Epidermal melanocyte (primary cell): ENCODE measurements around the gene CHRD.

Source experiments
- DNase-seq: peaks from one replicate; pipeline ENCODE4 v3.0.0; 2011; ENCODE audit warnings: low spot score; ENCODE audit not compliant: insufficient read length

CHRD gene

DNA sequence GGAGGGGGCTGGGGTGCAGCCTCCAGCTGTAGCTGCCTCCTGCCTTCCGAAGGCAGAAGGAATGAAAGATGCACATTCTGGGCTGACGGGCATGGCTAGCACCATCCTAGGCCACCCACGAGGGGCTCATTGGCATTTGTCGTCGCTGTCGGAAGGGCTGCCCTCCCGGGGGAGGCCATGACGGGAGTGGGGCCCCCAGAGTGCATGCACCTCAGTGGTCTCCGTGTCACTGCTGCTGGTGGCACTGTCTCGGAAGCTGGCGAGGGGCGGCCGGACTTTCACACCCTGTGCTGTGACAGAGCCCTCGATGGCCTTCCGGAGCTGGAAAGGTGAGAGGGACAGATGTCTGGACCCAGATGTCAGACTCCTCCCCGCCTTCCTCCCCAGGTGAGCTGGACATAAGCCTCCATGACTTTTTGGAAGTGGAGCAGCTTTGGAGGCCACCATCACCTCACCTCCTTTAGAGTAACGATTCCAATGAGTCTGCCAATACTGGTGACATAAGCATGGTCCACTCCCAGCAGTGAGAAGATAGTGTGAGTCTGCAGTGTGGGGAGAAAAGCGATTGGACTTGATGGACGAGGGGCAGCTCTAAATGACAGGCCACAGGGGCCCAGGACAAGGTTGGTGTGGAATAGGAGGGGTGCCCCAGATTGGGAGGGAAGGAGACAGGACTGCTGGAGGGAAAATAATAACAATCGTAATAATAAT, 33.2 kb upstream of the CHRD start:
- no peak for DNase-seq

DNA sequence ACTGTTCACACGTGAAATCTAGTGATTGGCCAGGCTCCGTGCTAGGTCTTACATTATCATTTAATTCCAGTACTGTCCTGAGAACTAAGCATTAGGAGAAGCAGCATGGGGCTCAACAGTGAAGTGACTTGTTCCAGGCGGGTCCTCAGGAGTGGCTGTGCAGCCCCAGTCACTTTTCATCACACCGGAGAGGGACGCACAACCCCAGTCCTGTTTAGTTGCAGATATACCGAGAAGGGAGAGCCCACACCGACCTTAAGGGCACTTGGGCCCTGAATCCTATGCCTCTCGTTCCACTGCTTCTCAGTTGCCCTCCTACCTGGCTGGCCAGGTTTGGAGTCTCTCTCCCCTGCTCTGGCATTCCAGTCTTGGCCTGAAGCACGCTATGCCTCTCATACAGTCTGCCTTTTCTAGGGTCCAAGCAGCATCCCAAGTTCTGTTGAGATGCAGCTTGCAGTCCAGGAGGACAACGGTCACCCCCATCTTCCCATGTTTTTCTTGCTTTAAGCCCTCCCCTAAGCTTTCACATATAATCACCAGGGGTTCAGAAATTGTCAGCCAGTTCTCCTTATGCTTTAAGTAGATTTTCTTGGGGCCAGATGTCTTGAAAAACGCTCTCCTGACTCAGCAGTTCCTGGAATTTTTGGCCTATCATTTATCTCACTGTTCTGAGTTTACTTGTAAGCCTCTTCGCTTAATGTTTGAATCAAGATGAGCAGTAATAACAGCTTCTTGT, 32.4 kb upstream of the CHRD start:
- no peak for DNase-seq

DNA sequence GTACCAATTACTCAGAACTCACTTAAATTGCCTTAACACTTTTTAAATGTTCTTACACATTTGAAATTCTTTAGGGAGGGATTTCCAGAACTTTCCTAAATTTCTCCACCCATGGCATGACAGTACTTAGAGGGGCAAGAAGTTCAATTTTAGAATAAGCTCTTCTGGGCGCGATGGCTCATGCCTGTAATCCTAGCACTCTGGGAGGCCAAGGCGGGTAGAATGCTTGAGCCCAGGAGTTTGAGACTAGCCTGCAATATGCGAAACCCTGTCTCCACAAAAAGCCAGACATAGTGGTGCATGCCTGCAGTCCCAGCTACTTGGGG, 31.8 kb upstream of the CHRD start:
- no peak for DNase-seq

DNA sequence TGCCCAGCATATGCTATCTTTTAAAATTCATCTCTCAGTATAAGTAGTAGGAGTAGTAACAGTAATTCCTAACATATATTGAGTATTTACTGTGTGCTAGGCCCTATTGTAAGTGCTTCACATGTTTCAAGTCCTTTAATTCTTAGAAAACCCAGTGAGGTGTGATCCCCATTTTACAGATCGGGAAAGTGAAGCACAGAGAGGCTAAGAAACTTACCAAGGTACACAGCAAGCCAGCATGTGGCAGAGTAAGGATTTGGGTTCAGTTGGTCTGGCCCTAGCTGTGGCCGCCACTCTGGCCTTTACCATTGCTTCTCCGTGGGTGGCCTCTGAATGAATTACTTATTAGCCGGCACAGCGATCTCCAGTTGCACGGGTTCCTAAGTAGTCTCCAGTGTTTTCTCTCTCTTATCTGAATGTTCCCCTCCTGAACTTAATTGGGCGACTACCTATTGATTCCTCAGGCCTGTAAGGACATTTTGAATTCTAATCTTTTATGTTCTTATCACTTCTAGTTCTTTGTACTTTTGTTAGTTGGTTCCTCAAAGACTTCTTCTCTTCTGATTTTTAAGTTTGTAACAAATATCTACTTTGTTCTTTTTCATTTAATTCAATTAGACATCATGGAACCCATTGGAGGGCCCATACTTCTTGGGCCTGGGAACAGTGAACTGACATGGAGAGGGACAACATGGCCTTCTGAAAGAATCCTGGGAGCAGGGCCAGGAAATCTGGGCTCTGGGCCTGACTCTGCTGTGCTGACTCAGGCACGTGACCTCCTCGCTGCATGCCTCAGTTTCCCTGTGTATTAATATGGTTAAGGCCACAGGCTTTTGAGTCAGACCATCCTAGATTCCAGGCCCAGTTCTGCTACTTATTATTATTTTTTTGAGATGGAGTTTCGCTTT, 30.0 kb upstream of the CHRD start:
- DNase-seq, result no peak

DNA sequence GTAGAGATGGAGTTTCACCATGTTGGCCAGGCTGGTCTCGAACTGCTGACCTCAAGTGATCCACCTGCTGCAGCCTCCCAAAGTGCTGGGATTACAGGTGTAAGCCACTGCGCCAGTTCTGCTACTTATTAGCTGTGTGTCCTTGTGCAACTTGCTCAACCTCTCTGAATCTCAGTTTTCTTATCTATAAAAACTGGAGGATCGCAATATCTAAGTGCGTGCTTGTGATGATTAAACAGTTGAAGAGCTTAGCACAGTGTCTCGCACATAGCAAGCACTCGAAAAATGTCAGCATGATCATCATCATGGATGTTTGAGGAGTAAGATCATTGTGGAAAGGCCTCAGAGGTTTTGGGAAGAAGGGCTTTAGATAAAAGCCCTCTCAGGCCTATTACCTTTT, 29.2 kb upstream of the CHRD start:
- no peak for DNase-seq

DNA sequence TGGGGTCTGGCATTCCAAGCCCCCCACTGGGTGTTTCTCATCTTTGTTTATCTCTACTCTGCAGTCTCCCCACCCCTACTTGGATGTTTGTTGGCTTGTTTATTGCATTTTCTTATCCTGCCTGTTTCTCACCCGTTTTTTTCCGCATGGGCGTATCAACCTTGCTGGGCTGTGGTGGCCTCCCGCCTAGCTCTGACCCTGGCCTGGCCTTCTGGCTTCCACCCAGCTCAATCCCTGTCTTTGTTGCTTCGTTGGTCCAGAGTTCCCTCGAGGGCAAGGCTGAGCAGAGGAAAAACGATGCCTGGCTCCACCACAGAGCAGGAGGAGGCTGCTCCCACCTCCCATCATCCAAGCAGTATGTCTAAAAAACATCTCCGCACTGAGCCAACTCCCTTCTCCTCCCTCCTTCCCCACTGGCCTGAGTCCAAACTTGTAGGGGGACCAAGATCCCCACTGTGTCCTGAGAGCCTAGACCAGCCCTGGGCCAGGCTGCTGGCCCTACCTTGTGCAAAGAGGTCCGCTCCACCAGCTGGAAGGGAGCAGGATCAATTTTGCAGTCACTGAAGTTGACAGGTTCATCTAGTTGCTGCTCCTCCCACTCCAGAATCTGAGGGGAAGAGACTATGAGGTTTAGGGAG, 28.2 kb upstream of the CHRD start:
- DNase-seq, result no peak

DNA sequence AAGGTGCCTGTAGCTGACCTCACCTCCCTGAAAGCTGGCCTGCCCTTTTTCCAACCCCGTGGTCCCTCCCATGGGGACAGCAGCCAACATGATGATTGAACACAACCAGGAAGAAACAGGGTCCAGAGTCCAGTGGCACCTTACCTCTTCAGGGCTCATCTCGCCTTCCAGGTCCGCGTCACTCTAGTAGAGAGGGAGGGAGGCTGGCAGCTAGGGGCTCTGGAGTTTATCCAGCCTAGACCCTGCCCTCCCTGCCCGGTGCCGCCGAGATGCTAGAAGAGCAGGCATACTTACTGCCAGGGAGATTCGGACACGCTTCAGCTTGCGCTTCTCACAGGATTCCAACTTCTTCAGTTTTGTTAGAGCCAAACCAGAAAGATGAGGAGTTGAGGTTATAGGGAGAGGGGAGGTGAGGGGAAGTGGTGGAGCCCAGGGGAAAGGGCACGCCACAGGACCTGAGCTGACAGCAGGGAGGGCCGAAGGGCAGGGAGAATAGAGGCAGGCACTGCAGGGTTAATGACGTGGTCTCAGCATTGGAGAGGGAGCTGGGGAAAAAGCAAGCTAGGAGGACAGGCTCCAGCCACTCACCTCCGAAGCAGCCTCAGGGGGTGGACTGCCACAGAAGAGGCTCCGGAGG, 27.6 kb upstream of the CHRD start:
- no peak for DNase-seq

DNA sequence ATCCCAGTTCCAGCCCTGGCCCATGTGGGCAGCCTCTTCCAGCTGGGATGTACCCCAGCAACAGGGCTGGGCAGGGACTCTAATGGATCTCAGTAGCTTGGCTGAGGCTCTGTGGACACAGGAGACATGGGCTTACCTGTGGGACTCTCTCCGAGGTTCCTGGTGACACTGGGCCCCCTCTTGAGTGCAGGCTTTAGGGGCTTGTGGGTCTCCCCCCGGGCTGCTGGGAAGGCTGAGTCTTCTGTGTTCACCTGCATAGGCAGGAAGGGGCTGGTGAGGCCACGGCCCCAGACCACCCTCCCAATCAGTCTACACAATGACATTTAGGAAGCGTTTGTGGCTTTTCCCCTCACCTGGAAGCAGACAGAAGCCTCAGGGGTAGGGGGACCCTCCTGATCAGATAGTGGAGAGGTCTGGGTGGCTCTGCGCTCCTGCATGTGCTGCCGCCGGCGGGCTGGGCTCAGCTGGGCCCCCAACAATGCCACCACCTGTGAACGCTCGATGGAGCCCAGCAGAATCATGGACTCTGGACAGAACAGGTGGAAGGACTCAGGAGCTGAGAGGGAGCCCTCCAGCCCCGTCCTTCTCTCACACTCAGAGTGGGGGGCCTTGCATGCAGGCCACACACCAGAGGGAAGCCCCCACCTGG, 26.8 kb upstream of the CHRD start:
- DNase-seq, result no peak

DNA sequence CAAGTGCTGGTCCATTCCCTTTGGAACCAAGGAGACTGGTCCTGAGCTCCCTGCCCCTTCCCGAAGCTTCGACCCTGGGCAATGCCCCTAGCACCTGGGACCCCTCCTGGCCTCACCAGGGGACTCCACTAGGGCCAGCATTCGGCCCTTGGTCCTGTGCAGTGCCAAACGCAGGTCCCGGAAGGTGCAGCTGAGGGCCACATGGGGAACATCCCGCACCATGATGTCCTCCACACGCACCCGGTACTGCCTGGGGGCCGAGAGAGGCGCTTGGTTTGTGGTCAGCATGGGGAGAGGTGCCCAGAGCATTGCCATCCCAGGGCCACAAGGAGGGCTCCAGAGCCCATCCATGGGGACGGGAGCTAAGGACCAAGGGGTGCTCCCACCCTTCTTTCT, 26.3 kb upstream of the CHRD start:
- DNase-seq, result no peak

DNA sequence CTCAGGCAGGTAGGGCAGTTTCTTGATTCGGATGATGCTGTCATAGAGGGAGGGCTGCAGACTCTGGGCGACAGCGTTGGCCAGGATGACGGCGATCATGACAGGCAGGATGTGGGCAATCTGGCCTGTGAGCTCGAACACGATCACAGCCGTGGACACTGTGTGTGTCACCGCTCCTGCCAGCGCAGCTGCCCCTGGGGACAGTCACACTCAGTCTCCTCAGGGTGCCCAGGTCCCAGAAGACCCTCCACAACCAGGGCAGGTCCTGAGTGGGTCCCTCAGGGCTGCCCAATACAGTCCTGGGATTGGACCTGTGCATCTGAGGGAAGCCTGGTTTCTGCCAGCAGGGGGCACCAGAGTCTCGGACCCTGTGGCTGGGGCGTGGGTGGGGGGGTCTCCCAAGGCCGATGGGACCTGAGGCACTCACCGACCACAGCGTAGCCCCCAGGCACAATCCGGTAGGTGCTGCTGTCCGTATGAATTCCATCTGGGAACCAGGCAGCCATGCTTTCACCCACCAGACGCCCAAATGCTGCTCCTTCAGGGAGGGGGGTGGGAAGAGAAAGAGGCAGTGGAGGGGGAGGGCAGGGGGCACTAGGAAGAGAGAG, 25.6 kb upstream of the CHRD start:
- no peak for DNase-seq

DNA sequence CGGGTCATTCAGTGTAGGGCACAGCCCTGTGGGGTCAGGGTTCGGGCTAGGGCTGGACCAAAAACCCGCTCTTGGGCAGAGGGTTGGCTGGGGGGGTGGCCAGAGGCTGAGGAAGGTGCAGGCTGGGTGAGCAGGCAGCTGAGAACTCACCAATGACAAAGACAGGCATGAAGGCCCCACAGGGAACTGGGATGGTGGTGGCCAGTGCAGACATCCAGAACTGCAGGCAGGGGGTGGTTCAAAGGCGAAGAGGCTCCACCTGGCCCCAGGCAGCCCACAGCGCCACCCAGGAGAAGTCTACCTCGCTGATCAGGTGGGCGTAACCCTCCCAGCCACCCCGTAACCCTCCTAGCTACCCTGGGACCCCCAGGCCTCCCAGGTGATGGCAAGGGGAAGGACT, 25.1 kb upstream of the CHRD start:
- no peak for DNase-seq

DNA sequence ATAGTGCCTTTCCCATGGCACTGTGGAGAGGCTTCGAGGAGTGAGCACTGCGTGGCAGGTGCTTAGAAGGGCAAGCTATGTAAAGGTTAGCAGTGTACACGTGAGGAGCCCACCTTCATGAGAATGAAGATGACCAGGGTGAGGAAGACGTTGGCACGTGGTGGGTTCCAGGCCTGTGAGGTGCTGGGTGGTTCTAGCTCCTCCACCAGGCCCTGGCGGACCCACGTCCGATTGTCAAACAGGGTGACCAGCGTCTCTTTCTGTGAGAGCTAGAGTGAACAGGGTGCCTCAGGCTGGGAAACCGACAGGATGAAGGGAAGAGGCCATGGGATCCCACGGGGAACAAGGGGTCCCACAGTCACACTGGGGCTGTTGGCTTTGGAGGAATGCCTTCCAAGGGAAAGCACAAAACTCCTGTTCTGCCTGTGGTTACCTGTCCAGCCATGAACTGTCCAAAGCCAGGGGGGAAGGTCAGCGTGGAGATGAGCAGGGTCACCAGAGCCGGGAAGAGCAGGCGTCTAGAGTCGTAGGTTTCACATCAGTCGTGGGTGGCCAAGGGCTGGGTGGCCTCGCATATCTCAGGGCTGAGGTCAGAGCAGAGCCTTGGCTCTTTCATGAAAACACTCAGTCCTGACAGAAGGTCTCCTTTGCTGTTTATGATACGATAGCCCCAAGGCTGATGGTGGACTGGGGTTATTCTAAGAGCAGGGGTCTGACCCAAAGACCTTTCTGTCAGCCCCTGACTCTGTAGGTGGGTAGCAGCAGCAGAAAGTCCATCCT, 24.4 kb upstream of the CHRD start:
- no peak for DNase-seq

DNA sequence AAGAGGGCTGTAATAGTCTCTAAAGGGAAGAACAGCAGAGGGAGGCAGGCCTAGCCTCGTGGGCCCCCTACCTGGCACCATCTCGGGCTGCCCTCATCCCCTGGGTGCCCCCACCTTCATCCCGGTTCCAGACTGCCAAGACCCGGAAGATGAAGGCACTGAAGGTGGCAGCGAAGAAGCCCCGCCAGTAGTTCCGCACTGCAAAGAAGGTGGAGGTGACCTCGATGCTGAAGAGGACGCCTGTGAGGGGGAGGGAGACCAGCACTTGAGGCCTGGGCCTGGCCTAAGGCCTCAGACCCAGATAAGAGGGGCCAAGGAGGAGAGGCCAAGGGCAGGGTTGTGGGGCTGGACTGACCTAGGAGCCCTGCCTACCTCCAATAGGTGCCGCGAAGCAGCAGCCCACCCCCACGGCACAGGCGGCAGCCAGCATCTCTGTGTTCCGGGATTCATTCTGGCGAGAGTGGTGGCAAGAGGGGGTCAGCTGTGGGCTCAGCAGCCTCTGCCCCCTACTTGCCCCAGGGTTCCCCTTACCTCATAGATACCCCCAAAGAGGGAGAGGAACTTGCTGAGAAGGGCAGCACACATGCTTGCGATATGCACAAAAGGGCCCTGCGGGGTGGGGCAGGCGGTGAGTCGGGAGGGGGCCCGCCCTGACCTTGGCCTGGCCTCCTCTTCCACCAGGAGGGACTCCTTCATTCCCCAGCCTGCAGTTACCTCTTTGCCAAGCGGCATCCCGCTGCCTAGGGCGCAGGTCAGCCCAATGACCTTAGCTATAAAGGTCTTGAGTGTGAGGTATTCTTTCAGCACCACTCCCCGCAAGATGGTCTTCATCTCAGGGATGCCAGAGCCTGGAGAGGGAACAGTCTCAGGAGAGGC, 22.4 kb upstream of the CHRD start:
- no peak for DNase-seq

DNA sequence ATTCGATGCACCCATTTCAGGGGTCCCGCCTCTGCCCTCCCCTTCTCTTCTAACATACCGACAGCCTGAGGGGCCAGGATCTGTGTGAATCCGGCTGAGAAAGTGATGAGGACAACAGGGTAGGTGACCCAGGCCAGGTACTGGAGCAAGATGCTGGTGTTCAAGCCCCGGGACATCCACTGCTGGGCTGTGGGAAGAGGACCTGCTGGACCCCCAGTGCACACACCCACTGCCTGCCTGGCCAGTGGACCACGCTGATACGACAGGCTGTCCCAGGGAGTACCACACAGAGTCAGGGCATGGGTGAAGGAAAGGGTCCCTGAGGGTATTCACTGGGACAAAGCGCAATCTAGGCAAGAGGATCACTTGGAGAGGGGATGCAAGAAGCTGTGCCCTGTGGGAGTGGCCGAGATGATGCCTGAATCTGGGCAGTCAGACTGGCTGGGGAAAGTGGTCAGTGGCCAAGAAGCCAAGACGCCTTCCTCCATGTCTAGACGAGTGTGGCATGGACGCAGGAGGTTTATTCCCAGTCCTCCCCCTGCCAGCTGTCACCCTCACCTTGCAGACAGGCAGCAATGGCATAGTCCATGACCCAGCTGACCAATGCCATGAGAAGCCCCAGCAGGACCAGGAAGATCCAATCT, 21.6 kb upstream of the CHRD start:
- DNase-seq, result no peak

DNA sequence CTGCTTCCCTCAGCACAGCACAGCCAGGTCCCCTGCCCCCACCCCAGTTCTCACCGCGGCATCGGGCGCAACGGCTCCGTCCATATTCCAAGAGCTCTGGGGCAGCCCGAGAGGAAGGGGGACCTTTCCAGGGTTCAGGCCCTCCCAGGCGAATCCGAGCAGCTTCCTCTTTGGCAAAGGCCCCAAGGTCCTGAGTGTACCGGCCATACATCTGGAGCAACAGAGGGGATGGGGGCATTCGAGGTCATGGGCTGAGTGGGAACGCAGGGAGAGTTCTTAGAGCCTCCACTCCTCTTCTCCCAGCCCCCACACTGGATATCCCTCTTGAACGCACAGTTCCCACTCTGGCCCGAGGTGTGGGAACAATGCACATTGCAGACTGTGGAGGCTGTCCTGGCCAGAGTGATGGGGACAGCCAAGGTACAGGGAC, 20.9 kb upstream of the CHRD start:
- no peak for DNase-seq

DNA sequence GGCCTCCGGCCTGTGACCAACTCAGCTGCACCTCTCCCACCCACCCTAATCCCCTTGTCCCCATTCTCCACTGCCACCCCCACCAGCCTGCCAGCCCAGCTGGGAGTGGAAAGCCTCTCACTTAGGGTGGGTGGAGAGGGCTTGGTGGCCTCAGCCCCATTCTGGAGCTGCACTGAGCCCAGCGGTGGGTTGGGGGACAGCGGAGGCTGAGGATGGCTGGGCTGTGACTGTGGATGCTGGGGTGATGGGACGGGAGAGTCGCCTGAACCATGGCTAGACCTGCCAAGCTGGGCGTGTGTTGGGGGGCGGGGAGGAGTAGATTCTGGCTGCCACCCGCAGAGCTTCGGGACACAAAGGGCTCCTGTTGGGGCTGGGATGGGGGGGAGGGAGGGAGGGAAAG, 20.2 kb upstream of the CHRD start:
- no peak for DNase-seq

DNA sequence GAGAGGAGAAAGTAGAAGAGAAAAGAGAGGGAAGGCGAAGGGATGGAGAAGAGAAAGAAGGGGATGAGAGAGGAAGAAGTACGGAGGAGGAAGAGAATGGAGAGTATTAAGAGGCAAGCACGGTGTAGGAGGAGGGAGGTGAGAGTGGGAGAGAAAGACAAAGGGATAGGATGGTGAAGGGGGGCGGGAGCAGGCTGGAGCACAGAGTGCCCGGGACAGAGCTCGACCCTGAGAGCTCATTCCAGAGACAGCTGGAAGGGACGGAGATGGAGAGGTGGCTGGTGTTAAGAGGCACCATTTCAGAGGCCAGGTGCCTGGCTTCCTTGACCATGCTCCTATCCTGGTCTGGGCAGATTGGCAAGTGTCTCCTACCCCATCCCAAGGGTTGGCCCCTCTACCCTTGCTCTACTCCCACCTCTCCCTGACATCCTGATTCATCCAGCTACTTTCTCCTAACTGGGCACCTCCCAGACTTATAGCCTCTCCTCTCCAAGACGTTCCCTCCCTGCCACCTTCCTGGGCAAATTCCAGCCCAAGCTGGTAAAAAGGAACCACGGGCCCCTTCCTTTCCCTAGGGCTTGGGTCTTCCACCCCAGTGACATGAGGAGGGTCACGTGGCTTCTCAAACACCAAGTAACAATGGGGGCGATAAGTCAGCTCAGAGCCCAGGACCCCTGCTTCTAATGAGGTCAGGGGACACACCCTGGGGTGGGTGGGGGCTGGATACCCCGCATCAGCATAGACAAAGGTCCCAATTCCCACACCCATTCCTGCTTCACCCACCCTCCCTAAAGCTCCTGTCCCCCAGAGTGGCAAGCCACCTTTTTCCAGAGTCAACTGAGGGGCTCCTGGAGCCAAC, 19.6 kb upstream of the CHRD start:
- no peak for DNase-seq
